Glutamatergic neuron (in vitro differentiated cells): ENCODE data around the gene ASPRV1. TPM values are rescaled to one million over a fixed set of nuclear protein-coding genes. Genes with fewer than 3 reads are reported as not detected.

Experiments
- DNase-seq: peaks from one replicate; pipeline ENCODE4 v3.0.0; 2022
- H3K27ac Mint-ChIP-seq: one replicate; pipeline ENCODE4 v1.8.0; 2020; ENCODE audit warnings: mild to moderate bottlenecking, mixed read lengths, inconsistent platforms; ENCODE audit not compliant: unreplicated experiment
- H3K27me3 Mint-ChIP-seq: one replicate; pipeline ENCODE4 v1.8.0; 2020; ENCODE audit warnings: mild to moderate bottlenecking, moderate library complexity, mixed read lengths, inconsistent platforms; ENCODE audit not compliant: unreplicated experiment
- H3K36me3 Mint-ChIP-seq: one replicate; pipeline ENCODE4 v1.8.0; 2020; ENCODE audit warnings: mild to moderate bottlenecking, mixed read lengths, inconsistent platforms; ENCODE audit not compliant: unreplicated experiment
- H3K4me1 Mint-ChIP-seq: one replicate; pipeline ENCODE4 v1.8.0; 2020; ENCODE audit warnings: mild to moderate bottlenecking, low read depth, mixed read lengths, inconsistent platforms; ENCODE audit not compliant: unreplicated experiment
- H3K4me3 Mint-ChIP-seq: one replicate; pipeline ENCODE4 v1.8.0; 2020; ENCODE audit warnings: mild to moderate bottlenecking, mixed read lengths, inconsistent platforms; ENCODE audit not compliant: unreplicated experiment
- H3K9me3 Mint-ChIP-seq: one replicate; pipeline ENCODE4 v1.8.0; 2020; ENCODE audit warnings: mild to moderate bottlenecking, moderate library complexity, mixed read lengths, inconsistent platforms; ENCODE audit not compliant: unreplicated experiment
- CTCF ChIP-seq: fragments of 200-600 bp; sonication (generic); IDR thresholded peaks from one replicate; pipeline ENCODE4 v1.5.0; 2021; ENCODE audit not compliant: partially characterized antibody, unreplicated experiment
- total RNA-seq: library from RNA; stranded (reverse); fragmentation: NEBNext Ultra II Directional; extraction: Animal tissue kit (Norgen Biotek cat#: 25700); gene quantifications from one replicate; pipeline ENCODE4 v1.2.1, GENCODE V29; 2021; ENCODE audit not compliant: unreplicated experiment

The ASPRV1 gene
- total RNA-seq, 1 donor from 2014 or later, result 2.5 TPM

- Mint-ChIP-seq H3K36me3 (no peaks in the 10 kb centered on the region), H3K9me3 (no peaks in the 10 kb centered on the region), H3K4me3 (no peak overlapping the region), H3K27me3 (peaks cover 6% of the 10 kb centered on the region), H3K4me1 (no peaks in the 10 kb centered on the region), H3K27ac (no peak overlapping the region)
- no peak for DNase-seq
- TF ChIP-seq CTCF, result no peak
Observed at GRCh38 chr2:69972822-69973221, 11.4 kb upstream of the ASPRV1 start.

- DNase-seq, result no peak
- Mint-ChIP-seq H3K4me3 (no peak overlapping the region), H3K27me3 (peaks cover 6% of the 10 kb centered on the region), H3K9me3 (no peaks in the 10 kb centered on the region), H3K36me3 (no peaks in the 10 kb centered on the region), H3K4me1 (no peaks in the 10 kb centered on the region), H3K27ac (no peak overlapping the region)
- TF ChIP-seq CTCF, result no peak
Observed at GRCh38 chr2:69969991-69970390, 8.6 kb upstream of the ASPRV1 start.

- Mint-ChIP-seq H3K27ac (no peak overlapping the region), H3K27me3 (peaks cover 6% of the 10 kb centered on the region), H3K4me3 (no peak overlapping the region), H3K9me3 (peaks cover 2% of the 10 kb centered on the region), H3K36me3 (no peaks in the 10 kb centered on the region), H3K4me1 (no peaks in the 10 kb centered on the region)
- DNase-seq, result no peak
- no peak for TF ChIP-seq CTCF
Observed at GRCh38 chr2:69969126-69969983, 7.9 kb upstream of the ASPRV1 start.

GRCh38 chr2:69968609-69969008 is 7.2 kb upstream of the ASPRV1 start:
- Mint-ChIP-seq H3K27me3 (peaks cover 6% of the 10 kb centered on the region), H3K4me3 (no peak overlapping the region), H3K9me3 (peaks cover 2% of the 10 kb centered on the region), H3K27ac (no peak overlapping the region), H3K4me1 (peaks cover 2% of the 10 kb centered on the region), H3K36me3 (no peaks in the 10 kb centered on the region)
- TF ChIP-seq CTCF, result no peak
- DNase-seq, result no peak

GRCh38 chr2:69966496-69966895 is 5.1 kb upstream of the ASPRV1 start:
- peaks cover 6% of the 10 kb centered on the region for H3K27me3 Mint-ChIP-seq
- no peak for DNase-seq
- peaks cover 2% of the 10 kb centered on the region for H3K4me1 Mint-ChIP-seq
- no peak overlapping the region for H3K4me3 Mint-ChIP-seq
- no peaks in the 10 kb centered on the region for H3K36me3 Mint-ChIP-seq
- no peak for TF ChIP-seq CTCF
- no peak overlapping the region for H3K27ac Mint-ChIP-seq
- peaks cover 2% of the 10 kb centered on the region for H3K9me3 Mint-ChIP-seq
